H9 (cell line): ENCODE results near the gene SH3RF3. TPM values are rescaled to one million over a fixed set of nuclear protein-coding genes. Genes with fewer than 3 reads are reported as not detected.

Experiments
- DNase-seq: peaks from one replicate; pipeline ENCODE4 v3.0.0-alpha.2; 2017
- H2AFZ ChIP-seq: one replicate; pipeline ENCODE4 v1.6.1; 2013; ENCODE audit warnings: mild to moderate bottlenecking, low read length, control low read depth, moderate library complexity
- H2AK5ac ChIP-seq: 2 replicates; pipeline ENCODE4 v1.6.1; 2013; ENCODE audit warnings: low read length, control low read depth, mixed read lengths; ENCODE audit not compliant: insufficient read length
- H2BK120ac ChIP-seq: one replicate; pipeline ENCODE4 v1.6.1; 2013; ENCODE audit warnings: low read depth, mild to moderate bottlenecking, low read length, control low read depth, inconsistent platforms; ENCODE audit not compliant: poor library complexity, severe bottlenecking
- H2BK12ac ChIP-seq: 2 replicates; pipeline ENCODE4 v1.6.1; 2013; ENCODE audit warnings: low read length, control low read depth, mixed read lengths, low read depth; ENCODE audit not compliant: insufficient read length
- H2BK15ac ChIP-seq: 2 replicates; pipeline ENCODE4 v1.6.1; 2013; ENCODE audit warnings: low read depth, low read length, control low read depth
- H2BK20ac ChIP-seq: one replicate; pipeline ENCODE4 v1.6.1; 2013; ENCODE audit warnings: low read depth, mild to moderate bottlenecking, low read length, control low read depth, inconsistent platforms; ENCODE audit not compliant: poor library complexity, severe bottlenecking
- H2BK5ac ChIP-seq: 2 replicates; pipeline ENCODE4 v1.6.1; 2013; ENCODE audit warnings: low read length, control low read depth, mixed read lengths; ENCODE audit not compliant: insufficient read length
- H3K14ac ChIP-seq: 2 replicates; pipeline ENCODE4 v1.6.1; 2013; ENCODE audit warnings: low read length, control low read depth; ENCODE audit not compliant: insufficient read depth
- H3K18ac ChIP-seq: 2 replicates; pipeline ENCODE4 v1.6.1; 2013; ENCODE audit warnings: low read depth, mild to moderate bottlenecking, mixed read lengths, low read length, control low read depth; ENCODE audit not compliant: insufficient read length
- H3K23ac ChIP-seq: 2 replicates; pipeline ENCODE4 v1.6.1; 2013; ENCODE audit warnings: low read length, control low read depth, mixed read lengths, low read depth; ENCODE audit not compliant: insufficient read length
- H3K23me2 ChIP-seq: 2 replicates; pipeline ENCODE4 v1.6.1; 2013; ENCODE audit warnings: low read depth, mild to moderate bottlenecking, mixed read lengths, low read length, control low read depth; ENCODE audit not compliant: insufficient read length, poor library complexity, severe bottlenecking
- H3K27ac ChIP-seq: 2 replicates; pipeline ENCODE4 v1.5.1; 2013; ENCODE audit warnings: low read length, control low read depth, mixed read lengths, low read depth; ENCODE audit not compliant: insufficient read length
- H3K27me3 ChIP-seq: 2 replicates; pipeline ENCODE4 v1.6.1; 2013; ENCODE audit warnings: low read length, control low read depth, inconsistent platforms; ENCODE audit not compliant: insufficient read depth
- H3K4ac ChIP-seq: 2 replicates; pipeline ENCODE4 v1.6.1; 2013; ENCODE audit warnings: low read depth, mild to moderate bottlenecking, control low read depth, inconsistent platforms, low read length, moderate library complexity
- H3K4me1 ChIP-seq: 2 replicates; pipeline ENCODE4 v1.6.1; 2013; ENCODE audit warnings: low read length, control low read depth, inconsistent platforms; ENCODE audit not compliant: insufficient read depth
- H3K4me2 ChIP-seq: 2 replicates; pipeline ENCODE4 v1.6.1; 2013; ENCODE audit warnings: low read length, control low read depth, mixed read lengths; ENCODE audit not compliant: insufficient read length, insufficient read depth
- H3K56ac ChIP-seq: 2 replicates; pipeline ENCODE4 v1.6.1; 2013; ENCODE audit warnings: low read depth, mild to moderate bottlenecking, mixed read lengths, low read length, control low read depth; ENCODE audit not compliant: insufficient read length
- H3K79me1 ChIP-seq: 2 replicates; pipeline ENCODE4 v1.6.1; 2013; ENCODE audit warnings: low read depth, mild to moderate bottlenecking, moderate library complexity, low read length, control low read depth, inconsistent platforms; ENCODE audit not compliant: insufficient read depth, poor library complexity, severe bottlenecking
- H3K79me2 ChIP-seq: 2 replicates; pipeline ENCODE4 v1.6.1; 2013; ENCODE audit warnings: low read length, control low read depth, inconsistent platforms; ENCODE audit not compliant: insufficient read depth
- H3K9ac ChIP-seq: 2 replicates; pipeline ENCODE4 v1.6.1; 2013; ENCODE audit warnings: low read length, control low read depth, mixed read lengths; ENCODE audit not compliant: insufficient read length; ENCODE audit errors: extremely low read depth
- H3K9me3 ChIP-seq: one replicate; pipeline ENCODE4 v1.6.1; 2013; ENCODE audit warnings: low read depth, low read length, inconsistent platforms; ENCODE audit not compliant: control insufficient read depth
- H3T11ph ChIP-seq: one replicate; pipeline ENCODE4 v1.6.1; 2013; ENCODE audit warnings: mild to moderate bottlenecking, low read length, control low read depth, inconsistent platforms
- H4K20me1 ChIP-seq: one replicate; pipeline ENCODE4 v1.6.1; 2013; ENCODE audit not compliant: control insufficient read depth, insufficient read length, insufficient read depth
- H4K5ac ChIP-seq: 2 replicates; pipeline ENCODE4 v1.6.1; 2013; ENCODE audit warnings: low read depth, mild to moderate bottlenecking, mixed read lengths, low read length, control low read depth; ENCODE audit not compliant: insufficient read length
- H4K8ac ChIP-seq: replicated peaks from 2 replicates; pipeline ENCODE4 v1.6.1; 2013; ENCODE audit warnings: low read length, control low read depth, mixed read lengths, low read depth; ENCODE audit not compliant: insufficient read length
- H4K91ac ChIP-seq: 2 replicates; pipeline ENCODE4 v1.6.1; 2013; ENCODE audit warnings: low read depth, mild to moderate bottlenecking, moderate library complexity, mixed read lengths, low read length, control low read depth; ENCODE audit not compliant: insufficient read length
- H3K27ac Mint-ChIP-seq, 3 experiments: 2 replicates in 2 of 3; 3 replicates in 1 of 3; pipeline ENCODE4 v1.8.0; 2020 to 2021; ENCODE audit warnings: mixed read lengths in 3 of 3, mild to moderate bottlenecking in 1 of 3, moderate library complexity in 1 of 3
- H3K27me3 Mint-ChIP-seq: 2 replicates; pipeline ENCODE4 v1.8.0; 2021; ENCODE audit warnings: low read depth, mild to moderate bottlenecking, moderate library complexity, mixed read lengths
- H3K36me3 Mint-ChIP-seq, 3 experiments: 2 replicates in 2 of 3; 3 replicates in 1 of 3; pipeline ENCODE4 v1.8.0; 2020 to 2021; ENCODE audit warnings: low read depth in 3 of 3, mixed read lengths in 3 of 3; ENCODE audit not compliant: insufficient read depth in 1 of 3
- H3K4me1 Mint-ChIP-seq, 2 experiments: 2 replicates each; pipeline ENCODE4 v1.8.0; 2020; ENCODE audit warnings: mixed read lengths in 2 of 2
- H3K4me3 Mint-ChIP-seq, 2 experiments: 2 replicates in 1 of 2; 3 replicates in 1 of 2; pipeline ENCODE4 v1.8.0; 2020 to 2021; ENCODE audit warnings: mild to moderate bottlenecking in 2 of 2, mixed read lengths in 2 of 2, moderate library complexity in 1 of 2
- H3K9me3 Mint-ChIP-seq, 2 experiments: 2 replicates in 1 of 2; 3 replicates in 1 of 2; pipeline ENCODE4 v1.8.0; 2020; ENCODE audit warnings: mild to moderate bottlenecking in 2 of 2, mixed read lengths in 2 of 2, moderate library complexity in 1 of 2
- CTCF ChIP-seq: fragments of 200-600 bp; sonication (generic); conservative IDR thresholded peaks from 3 replicates; pipeline ENCODE4 v1.8.0; 2021; ENCODE audit warnings: antibody characterized with exemption, mild to moderate bottlenecking
- WGBS: extraction: QIAGEN DNeasy Blood & Tissue Kit; methylation state at CpG from one replicate; pipeline ENCODE4 v1.1.7; 2013; ENCODE audit warnings: missing lambda C conversion rate, low lambda C conversion rate, mixed read lengths; ENCODE audit not compliant: insufficient read length; ENCODE audit errors: extremely low coverage; 5-methylcytosine and 5-hydroxymethylcytosine counted together
- total RNA-seq: library from RNA; stranded (reverse); gene quantifications from 2 replicates; pipeline ENCODE4 v1.2.1, GENCODE V29; 2021

SH3RF3 gene
- total RNA-seq, 1 experiment from 2014 or later: 0.46 TPM

DNA sequence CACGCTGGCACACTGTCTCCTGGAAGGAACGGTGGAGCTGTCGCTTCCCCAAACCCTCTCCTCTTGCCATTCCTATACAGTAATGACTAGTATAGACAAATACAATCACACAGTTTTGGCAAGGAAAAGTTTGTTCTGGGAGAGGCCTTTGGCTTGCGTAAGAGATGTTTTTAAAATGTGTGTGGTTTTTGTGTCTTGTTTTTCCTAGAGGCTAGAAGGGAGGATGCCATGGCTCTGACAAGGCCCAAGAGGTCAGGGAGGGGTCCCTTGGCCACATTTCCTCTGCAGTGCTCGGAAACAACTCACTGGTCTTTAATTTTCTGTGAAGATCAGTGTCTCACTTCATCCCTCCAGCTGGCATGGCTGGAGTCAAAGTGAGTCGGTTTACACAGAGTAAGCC lies 195.9 kb downstream of the SH3RF3 start:
- H3K79me1 ChIP-seq: no peaks in the 10 kb centered on the region
- no peak overlapping the region for H2BK20ac ChIP-seq
- H3K79me2 ChIP-seq: no peaks in the 10 kb centered on the region
- WGBS: no CpG with 5 or more reads among the region's 6 CpGs
- H3K36me3 Mint-ChIP-seq: peaks cover 2 to 5% (median 4%) of the 10 kb centered on the region in 3 experiments; a peak in 6 of 7 replicates
- no peak for TF ChIP-seq CTCF
- no peak overlapping the region for H3K56ac ChIP-seq
- H2BK5ac ChIP-seq: no peak overlapping the region
- no peak overlapping the region for H3K9ac ChIP-seq
- H3K4ac ChIP-seq: no peak overlapping the region
- no peak overlapping the region for H4K5ac ChIP-seq
- no peaks in the 10 kb centered on the region for H3K23me2 ChIP-seq
- no peaks in the 10 kb centered on the region for H3K4me1 ChIP-seq
- no peak overlapping the region for H3K4me2 ChIP-seq
- H3K4me1 Mint-ChIP-seq: peaks cover 8 to 10% of the 10 kb centered on the region in 2 experiments
- H3K27me3 Mint-ChIP-seq: peaks cover 1% of the 10 kb centered on the region
- H3K14ac ChIP-seq: no peak overlapping the region
- H2AFZ ChIP-seq: no peak overlapping the region
- no peak overlapping the region for H2AK5ac ChIP-seq
- H3K27me3 ChIP-seq: no peaks in the 10 kb centered on the region
- H2BK15ac ChIP-seq: no peak overlapping the region
- H3K27ac Mint-ChIP-seq: no peak overlapping the region; a peak in 1 of 7 replicates
- H3K4me3 Mint-ChIP-seq: no peak overlapping the region
- H3T11ph ChIP-seq: no peak overlapping the region
- no peak overlapping the region for H4K8ac ChIP-seq
- H4K20me1 ChIP-seq: no peaks in the 10 kb centered on the region
- H2BK12ac ChIP-seq: no peak overlapping the region
- no peak overlapping the region for H2BK120ac ChIP-seq
- peaks cover 4 to 10% of the 10 kb centered on the region in 2 experiments for H3K9me3 Mint-ChIP-seq
- no peaks in the 10 kb centered on the region for H3K9me3 ChIP-seq
- DNase-seq: no peak
- no peak overlapping the region for H3K27ac ChIP-seq
- H4K91ac ChIP-seq: no peak overlapping the region
- no peak overlapping the region for H3K18ac ChIP-seq
- H3K23ac ChIP-seq: no peak overlapping the region
